Subcutaneous abdominal adipose tissue (tissue), 5 donors: ENCODE measurements around the gene PPL.

Experiments used
- H3K27ac ChIP-seq: one replicate; pipeline ENCODE4 v1.7.0; 2013; ENCODE audit warnings: low read depth, mild to moderate bottlenecking, inconsistent platforms, low read length, moderate library complexity
- H3K27me3 ChIP-seq, 5 donors: one replicate each; pipeline ENCODE4 v1.7.0; 2013; ENCODE audit warnings: low read length in 5 of 5, inconsistent platforms in 1 of 5; ENCODE audit not compliant: control insufficient read depth in 5 of 5, insufficient read depth in 4 of 5
- H3K36me3 ChIP-seq, 5 donors: one replicate each; pipeline ENCODE4 v1.7.0; 2013; ENCODE audit warnings: low read length in 5 of 5; ENCODE audit not compliant: control insufficient read depth in 5 of 5, insufficient read depth in 5 of 5
- H3K4me1 ChIP-seq, 5 donors: one replicate each; pipeline ENCODE4 v1.7.0; 2013; ENCODE audit warnings: low read length in 5 of 5, mild to moderate bottlenecking in 3 of 5, moderate library complexity in 1 of 5; ENCODE audit not compliant: control insufficient read depth in 5 of 5, insufficient read depth in 5 of 5
- H3K4me3 ChIP-seq, 5 donors: one replicate each; pipeline ENCODE4 v1.7.0; 2013; ENCODE audit warnings: low read length in 5 of 5, low read depth in 1 of 5
- H3K9ac ChIP-seq, 5 donors: one replicate each; pipeline ENCODE4 v1.7.0; 2013; ENCODE audit warnings: low read length in 5 of 5, mild to moderate bottlenecking in 4 of 5, moderate library complexity in 3 of 5
- H3K9me3 ChIP-seq, 5 donors: one replicate each; pipeline ENCODE4 v1.7.0; 2013; ENCODE audit warnings: low read length in 5 of 5; ENCODE audit not compliant: control insufficient read depth in 5 of 5
- donor health status: healthy.
- donor health status: healthy.
- donor health status: healthy.
- donor health status: healthy.
- donor health status: healthy.

Gene PPL

GRCh38 chr16:4924593-4925292, 12.2 kb downstream of the PPL start:
- H3K4me3 ChIP-seq = no peak overlapping the region
- peaks cover 7 to 22% (median 12%) of the 10 kb centered on the region in 5 donors for H3K9me3 ChIP-seq
- no peak overlapping the region for H3K9ac ChIP-seq
- peaks cover 0 to 6% (median 4%) of the 10 kb centered on the region in 5 donors for H3K27me3 ChIP-seq
- H3K27ac ChIP-seq = no peak overlapping the region
- H3K36me3 ChIP-seq = peaks cover 0 to 6% (median 2%) of the 10 kb centered on the region in 5 donors
- peaks cover 0 to 4% (median 0%) of the 10 kb centered on the region in 5 donors for H3K4me1 ChIP-seq

DNA sequence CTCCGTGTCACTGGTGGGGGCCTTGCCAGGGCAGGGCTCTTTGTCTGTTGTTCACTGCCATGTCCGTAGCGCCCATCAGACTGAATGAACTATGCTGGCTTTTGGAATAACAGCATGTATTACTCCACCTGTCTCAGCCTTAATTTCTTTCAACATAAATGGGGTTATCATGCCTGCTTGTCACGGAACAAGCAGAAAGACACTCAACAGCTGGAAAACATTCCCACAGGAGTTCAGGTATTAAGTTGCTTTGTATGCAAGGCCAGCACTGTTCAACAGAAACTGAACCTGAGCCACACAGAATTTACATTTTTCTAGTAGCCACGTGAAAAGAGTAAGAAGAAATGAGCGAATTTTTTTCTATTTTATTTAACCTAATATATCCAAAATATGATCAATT, 13.1 kb downstream of the PPL start:
- Histone ChIP-seq H3K9me3 (peaks cover 7 to 22% (median 12%) of the 10 kb centered on the region in 5 donors), H3K36me3 (peaks cover 0 to 6% (median 2%) of the 10 kb centered on the region in 5 donors), H3K27ac (no peak overlapping the region), H3K4me1 (peaks cover 0 to 4% (median 0%) of the 10 kb centered on the region in 5 donors), H3K4me3 (no peak overlapping the region), H3K9ac (no peak overlapping the region), H3K27me3 (peaks cover 0 to 7% (median 4%) of the 10 kb centered on the region in 5 donors)

DNA sequence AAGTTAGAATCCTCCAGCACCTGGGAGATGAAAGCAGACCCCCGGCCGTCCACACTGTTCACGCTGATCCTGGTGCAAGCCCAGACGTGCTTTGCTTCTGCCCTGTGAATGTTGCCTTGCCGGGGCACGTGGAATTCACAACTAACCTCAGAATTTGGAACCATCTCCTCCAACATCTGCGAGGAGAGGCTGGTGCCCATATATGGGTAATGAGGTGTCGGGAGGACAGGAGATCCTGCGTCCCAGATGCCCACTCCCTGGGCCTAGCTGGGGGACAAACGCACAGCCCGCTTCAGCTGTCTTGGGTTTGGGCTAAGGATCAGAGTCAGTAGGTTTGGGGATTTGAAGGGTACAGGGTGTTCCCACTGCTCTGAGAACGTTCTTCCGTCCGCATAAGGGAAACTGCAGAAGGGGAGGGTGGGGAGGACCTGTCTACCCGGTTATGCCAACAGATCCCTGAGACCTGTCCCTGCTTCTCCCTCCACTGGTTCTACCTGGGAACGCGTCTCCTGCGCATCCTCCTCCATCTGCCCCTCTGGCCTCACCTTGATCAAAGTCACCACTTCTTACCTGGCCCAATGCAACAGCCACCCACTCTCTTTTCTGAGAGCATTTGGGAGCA, 14.1 kb downstream of the PPL start:
- H3K9me3 ChIP-seq = peaks cover 7 to 19% (median 11%) of the 10 kb centered on the region in 5 donors
- peaks cover 0 to 9% (median 4%) of the 10 kb centered on the region in 5 donors for H3K27me3 ChIP-seq
- H3K9ac ChIP-seq = no peak overlapping the region
- H3K4me1 ChIP-seq = peaks cover 0 to 4% (median 0%) of the 10 kb centered on the region in 5 donors
- H3K27ac ChIP-seq = no peak overlapping the region
- H3K36me3 ChIP-seq = peaks cover 0 to 6% (median 2%) of the 10 kb centered on the region in 5 donors
- H3K4me3 ChIP-seq = no peak overlapping the region

GRCh38 chr16:4920826-4921225, 16.1 kb downstream of the PPL start:
- peaks cover 0 to under 1% (median 0%) of the 10 kb centered on the region in 5 donors for H3K9me3 ChIP-seq
- H3K27ac ChIP-seq = no peak overlapping the region
- H3K9ac ChIP-seq = no peak overlapping the region
- H3K4me1 ChIP-seq = peaks cover 0 to 4% (median under 1%) of the 10 kb centered on the region in 5 donors
- peaks cover 0 to 5% (median 0%) of the 10 kb centered on the region in 5 donors for H3K36me3 ChIP-seq
- H3K27me3 ChIP-seq = peaks cover 0 to 9% (median 4%) of the 10 kb centered on the region in 5 donors
- H3K4me3 ChIP-seq = no peak overlapping the region

DNA sequence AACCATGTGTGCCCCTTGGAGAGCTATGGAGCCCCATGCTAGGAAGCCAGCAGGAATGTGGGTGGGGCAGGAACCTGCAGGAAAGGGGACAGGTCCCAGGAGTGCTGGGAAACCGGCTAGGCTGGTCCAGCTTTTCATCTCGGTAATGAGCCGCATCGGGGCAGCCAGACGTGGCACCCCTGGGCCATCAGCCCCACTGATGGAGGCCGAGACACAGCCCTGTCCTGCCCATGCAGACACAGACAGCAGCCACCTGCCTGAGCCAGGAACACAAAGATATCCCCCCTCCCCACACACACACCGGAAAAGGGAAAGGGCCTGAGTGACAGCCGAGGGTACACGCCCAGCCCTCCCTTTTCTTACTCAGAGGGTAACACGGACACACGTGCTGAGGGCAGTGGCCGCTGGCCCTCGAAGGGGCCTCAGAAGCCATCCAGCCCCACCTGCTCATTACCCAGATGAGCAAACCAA, 18.1 kb downstream of the PPL start:
- Histone ChIP-seq H3K27me3 (peaks cover 0 to 9% (median 0%) of the 10 kb centered on the region in 5 donors), H3K9ac (no peak overlapping the region), H3K4me1 (peaks cover 0 to 8% (median 0%) of the 10 kb centered on the region in 5 donors), H3K9me3 (no peaks in the 10 kb centered on the region), H3K27ac (no peak overlapping the region), H3K4me3 (no peak overlapping the region), H3K36me3 (peaks cover 0 to 4% (median 0%) of the 10 kb centered on the region in 5 donors)

- Histone ChIP-seq H3K9me3 (no peaks in the 10 kb centered on the region), H3K4me3 (no peak overlapping the region), H3K9ac (no peak overlapping the region), H3K27me3 (peaks cover 0 to 3% (median 0%) of the 10 kb centered on the region in 5 donors), H3K27ac (no peak overlapping the region), H3K36me3 (no peaks in the 10 kb centered on the region), H3K4me1 (peaks cover 0 to 8% (median 0%) of the 10 kb centered on the region in 5 donors)
Observed at GRCh38 chr16:4917117-4917516, 19.8 kb downstream of the PPL start.

GRCh38 chr16:4915226-4915761, 21.7 kb downstream of the PPL start:
- no peak overlapping the region for H3K27ac ChIP-seq
- H3K4me1 ChIP-seq = peaks cover 0 to 8% (median 0%) of the 10 kb centered on the region in 5 donors
- no peak overlapping the region for H3K4me3 ChIP-seq
- H3K9ac ChIP-seq = no peak overlapping the region
- H3K27me3 ChIP-seq = peaks cover 0 to 3% (median 0%) of the 10 kb centered on the region in 5 donors
- no peaks in the 10 kb centered on the region for H3K36me3 ChIP-seq
- H3K9me3 ChIP-seq = no peaks in the 10 kb centered on the region

DNA sequence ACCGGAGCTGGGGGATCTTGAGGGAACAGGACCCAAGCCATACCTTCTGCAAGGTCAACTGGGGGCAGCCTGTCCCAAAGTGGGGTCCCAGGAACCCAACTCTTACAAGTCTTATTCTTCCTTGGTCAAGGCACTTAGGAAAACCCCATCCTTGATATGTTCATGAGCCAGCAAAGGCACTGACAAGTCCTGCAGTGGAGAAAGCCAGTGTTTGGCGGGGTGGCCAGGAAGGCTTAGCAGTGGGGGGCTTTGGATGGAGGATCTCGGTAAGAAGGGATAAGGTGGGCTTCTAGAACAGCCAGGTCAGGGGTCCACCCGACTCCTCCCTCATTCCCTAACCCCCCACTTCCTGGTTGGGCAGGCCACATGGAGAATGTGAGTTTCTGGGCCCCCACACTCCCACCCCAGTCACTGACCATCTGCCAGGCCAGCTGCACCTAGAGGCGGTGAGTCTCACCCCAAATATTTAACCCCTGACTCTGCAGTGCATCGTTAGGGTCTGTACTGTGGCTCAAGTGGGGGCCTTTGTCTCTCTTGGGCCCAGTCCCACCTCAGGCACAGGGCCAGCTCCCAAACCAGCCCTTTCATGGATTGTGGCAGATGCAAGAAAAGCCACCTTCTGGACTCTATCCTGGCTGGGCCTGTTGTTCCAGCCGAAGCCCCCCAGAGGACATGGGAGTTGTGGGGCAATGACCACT, 22.3 kb downstream of the PPL start:
- Histone ChIP-seq H3K27ac (no peak overlapping the region), H3K27me3 (peaks cover 0 to 3% (median 0%) of the 10 kb centered on the region in 5 donors), H3K4me1 (peaks cover 0 to 8% (median 0%) of the 10 kb centered on the region in 5 donors), H3K9me3 (no peaks in the 10 kb centered on the region), H3K36me3 (no peaks in the 10 kb centered on the region), H3K9ac (no peak overlapping the region), H3K4me3 (no peak overlapping the region)

DNA sequence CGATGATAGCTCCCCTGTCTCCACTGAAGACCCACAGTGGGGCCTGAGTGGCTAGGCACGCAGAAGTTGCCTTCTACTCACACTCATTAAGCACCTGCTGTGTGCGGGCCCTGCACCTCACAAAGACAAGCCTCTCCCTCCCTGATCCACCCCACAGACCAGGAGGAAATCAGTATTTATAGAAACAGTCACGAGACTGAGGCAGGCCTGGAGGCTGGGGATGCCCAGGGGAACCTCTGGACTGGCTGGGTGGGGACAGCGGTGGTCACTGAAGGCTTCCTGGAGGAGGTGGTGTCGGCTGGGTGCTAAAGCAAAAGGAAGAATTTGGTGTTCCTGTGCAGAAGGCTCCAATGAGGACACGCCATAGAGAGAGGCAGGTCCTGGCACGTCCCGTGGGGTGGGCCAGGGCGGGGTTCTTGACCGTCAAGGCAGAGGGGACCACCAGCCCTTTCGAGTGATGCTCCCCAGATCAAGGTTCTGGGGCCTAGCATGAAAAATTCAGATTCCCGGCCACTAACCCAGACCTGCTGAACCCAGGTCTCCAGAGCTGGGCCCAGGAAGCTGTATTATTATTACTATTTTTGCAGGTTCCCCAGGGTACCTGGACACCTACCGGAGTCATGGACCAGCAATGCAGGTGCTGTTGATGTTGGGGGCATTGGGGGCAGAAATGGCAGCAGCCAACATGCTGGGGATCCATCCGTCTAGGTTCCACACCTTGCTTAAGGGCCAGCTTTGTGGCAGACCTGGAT, 23.0 kb downstream of the PPL start:
- Histone ChIP-seq H3K4me3 (no peak overlapping the region), H3K9me3 (no peaks in the 10 kb centered on the region), H3K27me3 (peaks cover 0 to 3% (median 0%) of the 10 kb centered on the region in 5 donors), H3K36me3 (no peaks in the 10 kb centered on the region), H3K27ac (no peak overlapping the region), H3K9ac (no peak overlapping the region), H3K4me1 (peaks cover 0 to 8% (median 0%) of the 10 kb centered on the region in 5 donors)
